ENCODE measurements around the gene KIR2DL4.
"Not testable (repeated sequence)": the region's sequence is repeated elsewhere in the genome, so short reads cannot be mapped to it uniquely, and the experiment has no call there.

Gene KIR2DL4

GRCh38 chr19:54804571-54804970, 1.2 kb downstream of the KIR2DL4 start:
- Histone ChIP-seq H3K27ac (ENCODE audit: insufficient read depth in 1 of 2, low read depth in 1 of 2, low read length in 2 of 2, poor library complexity in 1 of 2, severe bottlenecking in 2 of 2) (no peak overlapping the region), H3K4me1 (ENCODE audit: control extremely low read depth in 1 of 4, control insufficient read depth in 4 of 4, insufficient read depth in 4 of 4, low read length in 3 of 4) (no peaks in the 10 kb centered on the region)

GRCh38 chr19:54805665-54806515, 2.5 kb downstream of the KIR2DL4 start:
- ChIA-PET POLR2A (no interaction called here), CTCF (no interaction called here)
- no peak overlapping the region for H3K27ac ChIP-seq (ENCODE audit: insufficient read depth in 1 of 2, low read depth in 1 of 2, low read length in 2 of 2, poor library complexity in 1 of 2, severe bottlenecking in 2 of 2)
- H3K36me3 ChIP-seq (ENCODE audit: control insufficient read depth in 4 of 4, insufficient read depth in 4 of 4, low read length in 3 of 4): no peaks in the 10 kb centered on the region
- no peak overlapping the region for H3K4me3 ChIP-seq (ENCODE audit: control insufficient read depth in 1 of 7, extremely low read depth in 1 of 7, insufficient read depth in 4 of 7, low read depth in 2 of 7, low read length in 6 of 7)
- no peaks in the 10 kb centered on the region for H3K4me1 ChIP-seq (ENCODE audit: control extremely low read depth in 1 of 4, control insufficient read depth in 4 of 4, insufficient read depth in 4 of 4, low read length in 3 of 4)
- H3K27me3 ChIP-seq (replicated peaks in 2 of 5; ENCODE audit: control insufficient read depth in 4 of 5, insufficient read depth in 5 of 5, low read length in 4 of 5): peaks cover 0 to 14% (median 2%) of the 10 kb centered on the region in 5 experiments
- no peak for DNase-seq
- peaks cover 0 to 3% (median 0%) of the 10 kb centered on the region in 5 experiments for H3K9me3 ChIP-seq (ENCODE audit: control extremely low read depth in 1 of 5, control insufficient read depth in 4 of 5, insufficient read depth in 2 of 5, low read depth in 1 of 5, low read length in 4 of 5)
- WGBS (ENCODE audit: insufficient coverage): 90% methylated on average over 11 of the region's 14 CpGs

More at GRCh38 chr19:54804571-54804970, 1.2 kb downstream of the KIR2DL4 start:
- H3K4me3 ChIP-seq (ENCODE audit: control insufficient read depth in 1 of 7, extremely low read depth in 1 of 7, insufficient read depth in 4 of 7, low read depth in 2 of 7, low read length in 6 of 7): no peak overlapping the region
- H3K36me3 ChIP-seq (ENCODE audit: control insufficient read depth in 4 of 4, insufficient read depth in 4 of 4, low read length in 3 of 4): no peaks in the 10 kb centered on the region
- ChIA-PET CTCF (no interaction called here), POLR2A (no interaction called here)
- no peak for DNase-seq
- H3K27me3 ChIP-seq (replicated peaks in 2 of 5; ENCODE audit: control insufficient read depth in 4 of 5, insufficient read depth in 5 of 5, low read length in 4 of 5): peaks cover 0 to 14% (median 0%) of the 10 kb centered on the region in 5 experiments
- WGBS (ENCODE audit: insufficient coverage): 92% methylated on average over 10 of the region's 10 CpGs
- H3K9me3 ChIP-seq (ENCODE audit: control extremely low read depth in 1 of 5, control insufficient read depth in 4 of 5, insufficient read depth in 2 of 5, low read depth in 1 of 5, low read length in 4 of 5): peaks cover 0 to 3% (median 0%) of the 10 kb centered on the region in 5 experiments

GRCh38 chr19:54806516-54806838, 3.1 kb downstream of the KIR2DL4 start:
- ChIA-PET POLR2A (no interaction called here), CTCF (no interaction called here)
- peaks cover 0 to 3% (median 0%) of the 10 kb centered on the region in 5 experiments for H3K9me3 ChIP-seq (ENCODE audit: control extremely low read depth in 1 of 5, control insufficient read depth in 4 of 5, insufficient read depth in 2 of 5, low read depth in 1 of 5, low read length in 4 of 5)
- H3K27me3 ChIP-seq (replicated peaks in 2 of 5; ENCODE audit: control insufficient read depth in 4 of 5, insufficient read depth in 5 of 5, low read length in 4 of 5): peaks cover 0 to 15% (median 2%) of the 10 kb centered on the region in 5 experiments
- H3K27ac ChIP-seq (ENCODE audit: insufficient read depth in 1 of 2, low read depth in 1 of 2, low read length in 2 of 2, poor library complexity in 1 of 2, severe bottlenecking in 2 of 2): no peak overlapping the region
- DNase-seq: no peak
- H3K4me1 ChIP-seq (ENCODE audit: control extremely low read depth in 1 of 4, control insufficient read depth in 4 of 4, insufficient read depth in 4 of 4, low read length in 3 of 4): no peaks in the 10 kb centered on the region
- no peaks in the 10 kb centered on the region for H3K36me3 ChIP-seq (ENCODE audit: control insufficient read depth in 4 of 4, insufficient read depth in 4 of 4, low read length in 3 of 4)
- no peak overlapping the region for H3K4me3 ChIP-seq (ENCODE audit: control insufficient read depth in 1 of 7, extremely low read depth in 1 of 7, insufficient read depth in 4 of 7, low read depth in 2 of 7, low read length in 6 of 7)
- no CpG with 5 or more reads among the region's 2 CpGs for WGBS (ENCODE audit: insufficient coverage)

- H3K36me3 ChIP-seq (ENCODE audit: control insufficient read depth in 4 of 4, insufficient read depth in 4 of 4, low read length in 3 of 4); H3K27ac ChIP-seq (ENCODE audit: insufficient read depth in 1 of 2, low read depth in 1 of 2, low read length in 2 of 2, poor library complexity in 1 of 2, severe bottlenecking in 2 of 2); H3K9me3 ChIP-seq (ENCODE audit: control extremely low read depth in 1 of 5, control insufficient read depth in 4 of 5, insufficient read depth in 2 of 5, low read depth in 1 of 5, low read length in 4 of 5); POLR2A ChIA-PET; DNase-seq; H3K4me1 ChIP-seq (ENCODE audit: control extremely low read depth in 1 of 4, control insufficient read depth in 4 of 4, insufficient read depth in 4 of 4, low read length in 3 of 4); CTCF ChIA-PET; H3K4me3 ChIP-seq (ENCODE audit: control insufficient read depth in 1 of 7, extremely low read depth in 1 of 7, insufficient read depth in 4 of 7, low read depth in 2 of 7, low read length in 6 of 7): not testable (repeated sequence)
- 83% methylated on average over 1 of the region's 3 CpGs for WGBS (ENCODE audit: insufficient coverage)
- H3K27me3 ChIP-seq (replicated peaks in 2 of 5; ENCODE audit: control insufficient read depth in 4 of 5, insufficient read depth in 5 of 5, low read length in 4 of 5): peaks cover 0 to 17% (median 3%) of the 10 kb centered on the region in 5 experiments
Measured at GRCh38 chr19:54814571-54814970, 11.2 kb downstream of the KIR2DL4 start.

GRCh38 chr19:54816251-54816650, 12.8 kb downstream of the KIR2DL4 start, which contains the start of gene KIR3DL1:
KIR3DL1 (plus strand) TSS chr19:54816468.
- CTCF ChIA-PET; POLR2A ChIA-PET; DNase-seq; H3K4me3 ChIP-seq (ENCODE audit: control insufficient read depth in 1 of 7, extremely low read depth in 1 of 7, insufficient read depth in 4 of 7, low read depth in 2 of 7, low read length in 6 of 7); H3K36me3 ChIP-seq (ENCODE audit: control insufficient read depth in 4 of 4, insufficient read depth in 4 of 4, low read length in 3 of 4); H3K27ac ChIP-seq (ENCODE audit: insufficient read depth in 1 of 2, low read depth in 1 of 2, low read length in 2 of 2, poor library complexity in 1 of 2, severe bottlenecking in 2 of 2); H3K9me3 ChIP-seq (ENCODE audit: control extremely low read depth in 1 of 5, control insufficient read depth in 4 of 5, insufficient read depth in 2 of 5, low read depth in 1 of 5, low read length in 4 of 5); H3K4me1 ChIP-seq (ENCODE audit: control extremely low read depth in 1 of 4, control insufficient read depth in 4 of 4, insufficient read depth in 4 of 4, low read length in 3 of 4): not testable (repeated sequence)
- H3K27me3 ChIP-seq (replicated peaks in 2 of 5; ENCODE audit: control insufficient read depth in 4 of 5, insufficient read depth in 5 of 5, low read length in 4 of 5): peaks cover 0 to 21% (median 5%) of the 10 kb centered on the region in 5 experiments
- WGBS (ENCODE audit: insufficient coverage): 94% methylated on average over 11 of the region's 17 CpGs

GRCh38 chr19:54817670-54818536, 14.5 kb downstream of the KIR2DL4 start:
- Histone ChIP-seq H3K27me3 (replicated peaks in 2 of 5; ENCODE audit: control insufficient read depth in 4 of 5, insufficient read depth in 5 of 5, low read length in 4 of 5) (peaks cover 0 to 18% (median 5%) of the 10 kb centered on the region in 5 experiments), H3K36me3 (ENCODE audit: control insufficient read depth in 4 of 4, insufficient read depth in 4 of 4, low read length in 3 of 4) (no peaks in the 10 kb centered on the region), H3K27ac (ENCODE audit: insufficient read depth in 1 of 2, low read depth in 1 of 2, low read length in 2 of 2, poor library complexity in 1 of 2, severe bottlenecking in 2 of 2) (no peak overlapping the region), H3K4me3 (ENCODE audit: control insufficient read depth in 1 of 7, extremely low read depth in 1 of 7, insufficient read depth in 4 of 7, low read depth in 2 of 7, low read length in 6 of 7) (no peak overlapping the region), H3K4me1 (ENCODE audit: control extremely low read depth in 1 of 4, control insufficient read depth in 4 of 4, insufficient read depth in 4 of 4, low read length in 3 of 4) (no peaks in the 10 kb centered on the region), H3K9me3 (ENCODE audit: control extremely low read depth in 1 of 5, control insufficient read depth in 4 of 5, insufficient read depth in 2 of 5, low read depth in 1 of 5, low read length in 4 of 5) (no peaks in the 10 kb centered on the region)
- DNase-seq: no peak
- 89% methylated on average over 11 of the region's 15 CpGs for WGBS (ENCODE audit: insufficient coverage)
- ChIA-PET POLR2A (no interaction called here), CTCF (no interaction called here)

DNA sequence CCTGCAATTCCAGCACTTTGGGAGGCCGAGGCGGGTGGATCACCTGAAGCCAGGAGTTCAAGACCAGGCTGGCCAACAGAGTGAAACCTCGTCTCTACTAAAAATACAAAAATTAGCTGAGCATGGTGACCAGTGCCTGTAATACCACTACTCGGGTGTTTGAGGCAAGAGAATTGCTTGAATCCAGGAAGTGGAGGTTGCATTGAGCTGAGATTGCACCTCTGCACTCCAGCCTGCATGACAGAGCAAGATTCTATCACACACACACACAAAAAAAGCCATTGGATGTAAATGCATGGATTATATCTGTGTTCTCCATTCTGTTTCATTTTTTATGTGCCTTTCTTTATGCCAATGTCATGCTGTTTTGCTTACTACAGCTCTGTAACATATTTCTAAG, 21.0 kb downstream of the KIR2DL4 start:
- DNase-seq; H3K36me3 ChIP-seq (ENCODE audit: control insufficient read depth in 4 of 4, insufficient read depth in 4 of 4, low read length in 3 of 4); H3K27ac ChIP-seq (ENCODE audit: insufficient read depth in 1 of 2, low read depth in 1 of 2, low read length in 2 of 2, poor library complexity in 1 of 2, severe bottlenecking in 2 of 2); H3K4me3 ChIP-seq (ENCODE audit: control insufficient read depth in 1 of 7, extremely low read depth in 1 of 7, insufficient read depth in 4 of 7, low read depth in 2 of 7, low read length in 6 of 7); CTCF ChIA-PET; H3K4me1 ChIP-seq (ENCODE audit: control extremely low read depth in 1 of 4, control insufficient read depth in 4 of 4, insufficient read depth in 4 of 4, low read length in 3 of 4); H3K9me3 ChIP-seq (ENCODE audit: control extremely low read depth in 1 of 5, control insufficient read depth in 4 of 5, insufficient read depth in 2 of 5, low read depth in 1 of 5, low read length in 4 of 5); POLR2A ChIA-PET: not testable (repeated sequence)
- WGBS (ENCODE audit: insufficient coverage): no CpG with 5 or more reads among the region's 4 CpGs
- peaks cover 0 to 15% (median 0%) of the 10 kb centered on the region in 5 experiments for H3K27me3 ChIP-seq (replicated peaks in 2 of 5; ENCODE audit: control insufficient read depth in 4 of 5, insufficient read depth in 5 of 5, low read length in 4 of 5)

Measured in common myeloid progenitor, CD34-positive (primary cell).